ENCODE measurements around the gene SLK. TPM values are rescaled to one million over a fixed set of nuclear protein-coding genes. Genes with fewer than 3 reads are reported as not detected.

The SLK gene
- total and polyA plus RNA-seq, 2 donors (not counting 3 experiments of a cell fraction or from before 2014, with no cell fraction given), result 4.5 to 36.0 TPM

- H3K79me2 ChIP-seq (ENCODE audit: control insufficient read depth, insufficient read depth, low read length), result no peaks in the 10 kb centered on the region
- DNase-seq (ENCODE audit: low read depth, low spot score) (no peak), FAIRE-seq (no peak)
- ChIA-PET POLR2A (no interaction called here), CTCF (interaction anchor here (1.0 to 3.6 kb wide), 3 partner anchors 38 to 156 kb away, joined by 3 to 18 read pairs (median 5); partner anchors contain the start of gene SFR1)
- no peak overlapping the region for H3K4me2 ChIP-seq (ENCODE audit: insufficient read depth, low read length)
- no TSS peak for BruUV-seq (replicated peaks)
- H2AFZ ChIP-seq (ENCODE audit: low read depth, low read length), result no peak overlapping the region
- TF ChIP-seq POLR2AphosphoS5 (IDR thresholded peaks at IDR 0.05; ENCODE audit: insufficient read depth, low read depth, low read length) (no peak), GATA2 (IDR thresholded peaks at IDR 0.05; ENCODE audit: insufficient read depth, insufficient read length, low read depth, low read length) (no peak), EZH2 (IDR thresholded peaks at IDR 0.05; ENCODE audit: borderline replicate concordance, low read depth, low read length, severe bottlenecking) (no peak), MYC (IDR thresholded peaks at IDR 0.05; ENCODE audit: low read depth, low read length) (no peak), MAX (IDR thresholded peaks at IDR 0.05; ENCODE audit: insufficient read depth, insufficient read length) (no peak), JUN (IDR thresholded peaks at IDR 0.05; ENCODE audit: borderline replicate concordance, insufficient read depth, insufficient read length, low read depth) (no peak)
- no peaks in the 10 kb centered on the region for H3K27me3 ChIP-seq (ENCODE audit: control insufficient read depth in 2 of 2, insufficient read depth in 2 of 2, low read length in 2 of 2)
- H3K4me3 ChIP-seq (replicated peaks in 1 of 3; ENCODE audit: insufficient read depth in 1 of 3, low read depth in 1 of 3, low read length in 3 of 3), result no peak overlapping the region
- no peaks in the 10 kb centered on the region for H3K9me1 ChIP-seq (replicated peaks; ENCODE audit: control insufficient read depth, extremely low read depth, insufficient read depth, low read length)
- no peak overlapping the region for H3K27ac ChIP-seq (ENCODE audit: insufficient read depth, low read depth, low read length)
- intact Hi-C loops (cut with micrococcal nuclease), result loop anchor here (2.0 to 10.0 kb wide), 3 partner anchors 61 to 291 kb away; partner anchors contain the start of genes GSTO1 and ITPRIP
- peaks cover 1% of the 10 kb centered on the region for H3K4me1 ChIP-seq (ENCODE audit: control insufficient read depth, extremely low read depth, insufficient read depth, low read length)
- H3K36me3 ChIP-seq (ENCODE audit: control insufficient read depth in 2 of 2, extremely low read depth in 1 of 2, insufficient read depth in 2 of 2, low read length in 2 of 2), result no peaks in the 10 kb centered on the region
- dilution Hi-C loops (cut with MboI; ENCODE audit: extremely low pct_ligation_motif_present, low sequenced_read_pairs), result no loop called here
- no peak overlapping the region for H3K9ac ChIP-seq (replicated peaks; ENCODE audit: extremely low read depth, insufficient read depth, low read length)
- no peaks in the 10 kb centered on the region for H4K20me1 ChIP-seq (replicated peaks; ENCODE audit: control insufficient read depth, extremely low read depth, insufficient read depth, low read length)
- no peaks in the 10 kb centered on the region for H3K9me3 ChIP-seq (replicated peaks; ENCODE audit: control insufficient read depth, insufficient read depth, low read length)
These were observed 76.9 kb downstream of the SLK start for GRCh38 chr10:104043854-104044253.

Data from endothelial cell of umbilical vein (primary cell).